HepG2 (cell line): ENCODE data around the gene GJE1. TPM values are rescaled to one million over a fixed set of nuclear protein-coding genes. Genes with fewer than 3 reads are reported as not detected.

Experiments
- ATAC-seq: fragments of 200-7000 bp; cut with Tn5 transposase; 3 replicates; pipeline ENCODE4 v1.9.1; 2020; ENCODE audit warnings: mild to moderate bottlenecking, moderate library complexity
- Bru-seq: library from RNA; stranded (reverse); fragments of 400-500 nt; gene quantifications from one replicate; lab custom pipeline; 2021; lab: Mats Ljungman, UMichigan
- BruChase-seq, 2 experiments: library from RNA; stranded (reverse); fragments of 400-500 nt; gene quantifications; one replicate each; lab custom pipeline; 2021; lab: Mats Ljungman, UMichigan
- BruUV-seq: library from RNA; stranded (reverse); fragments of 400-500 nt; replicated peaks from 2 replicates; lab custom pipeline; 2021; lab: Mats Ljungman, UMichigan
- CTCF ChIA-PET: fragments of 300-600 bp; formaldehyde crosslinking; extraction: SDS; loops from one replicate; lab custom pipeline; 2021; ENCODE audit warnings: low total read pairs, inconsistent platforms, low intra/inter-chr PET ratio; lab: Yijun Ruan, JAX
- POLR2A ChIA-PET: fragments of 350-600 bp; sonication (Branson Sonifier 250); formaldehyde crosslinking; loops from one replicate; lab custom pipeline; 2020; ENCODE audit warnings: antibody characterized with exemption, inconsistent platforms; lab: Yijun Ruan, JAX
- DNase-seq: peaks from one replicate; pipeline ENCODE4 v3.0.0-alpha.2; 2015; ENCODE audit warnings: low spot score
- FAIRE-seq: peaks from 3 replicates; lab custom pipeline; 2011; peaks lifted over from hg19 to GRCh38; lab: Jason Lieb, UNC
- H2AFZ ChIP-seq: one replicate; pipeline ENCODE4 v1.6.1; 2011; ENCODE audit warnings: low read length, inconsistent platforms
- H3K27ac ChIP-seq: fragments of 300-600 bp; 3 replicates; pipeline ENCODE4 v1.8.0; 2011; ENCODE audit warnings: mixed run types, mild to moderate bottlenecking, mixed read lengths, low read length, inconsistent platforms; ENCODE audit not compliant: insufficient read depth; ENCODE audit errors: extremely low read length
- H3K27me3 ChIP-seq, 2 experiments: fragments of 200-600 bp in 1 of 2; 2 replicates in 1 of 2; 3 replicates in 1 of 2; pipeline versions ENCODE4 v1.6.0 to v1.8.0; 2011; ENCODE audit warnings: low read length in 2 of 2, mild to moderate bottlenecking in 2 of 2, moderate library complexity in 2 of 2, inconsistent platforms in 1 of 2; ENCODE audit not compliant: insufficient read depth in 2 of 2, control insufficient read depth in 1 of 2
- H3K36me3 ChIP-seq, 2 experiments: fragments of 200-600 bp in 1 of 2; replicated peaks in 1 of 2; 2 replicates in 1 of 2; 3 replicates in 1 of 2; pipeline versions ENCODE4 v1.5.1 to v1.8.0; 2011; ENCODE audit warnings: low read length in 2 of 2, inconsistent platforms in 1 of 2; ENCODE audit not compliant: insufficient read depth in 2 of 2, control insufficient read depth in 1 of 2
- H3K4me1 ChIP-seq: 2 replicates; pipeline ENCODE4 v1.5.1; 2012; ENCODE audit warnings: low read length, inconsistent platforms; ENCODE audit not compliant: insufficient read depth
- H3K4me2 ChIP-seq: 2 replicates; pipeline ENCODE4 v1.6.0; 2011; ENCODE audit warnings: low read depth, low read length, inconsistent platforms
- H3K4me3 ChIP-seq, 3 experiments: fragments of 200-600 bp in 1 of 3; sonication (generic), shearing (Covaris generic) in 1 of 3; replicated peaks in 1 of 3; 2 replicates each; pipeline ENCODE4 v1.5.1; 2011 to 2016; ENCODE audit warnings: low read length in 3 of 3, inconsistent platforms in 2 of 3, low read depth in 2 of 3, mild to moderate bottlenecking in 2 of 3, control low read depth in 1 of 3, mixed read lengths in 1 of 3; ENCODE audit not compliant: insufficient read depth in 1 of 3
- H3K79me2 ChIP-seq: one replicate; pipeline ENCODE4 v1.6.1; 2011; ENCODE audit warnings: low read length, inconsistent platforms; ENCODE audit not compliant: insufficient read depth
- H3K9ac ChIP-seq: 2 replicates; pipeline ENCODE4 v1.6.0; 2011; ENCODE audit warnings: mild to moderate bottlenecking, low read depth, low read length, inconsistent platforms; ENCODE audit not compliant: insufficient read depth
- H3K9me3 ChIP-seq: 2 replicates; pipeline ENCODE4 v1.5.1; 2012; ENCODE audit warnings: mild to moderate bottlenecking, low read length
- H4K20me1 ChIP-seq: 2 replicates; pipeline ENCODE4 v1.6.0; 2011; ENCODE audit warnings: inconsistent platforms, mild to moderate bottlenecking, low read length, moderate library complexity; ENCODE audit not compliant: insufficient read depth
- CENPX ChIP-seq: sonication (generic); formaldehyde crosslinking; IDR thresholded peaks from 2 replicates; pipeline ENCODE4 v1.9.0; 2021; ENCODE audit warnings: mild to moderate bottlenecking, missing genetic modification reagents, moderate library complexity
- DNMT3B ChIP-seq: conservative IDR thresholded peaks from 2 replicates; pipeline ENCODE4 v1.6.1; 2016; ENCODE audit warnings: missing biosample characterization, control low read depth
- JUND ChIP-seq: sonication (generic); formaldehyde crosslinking; IDR thresholded peaks from 2 replicates; pipeline ENCODE4 v1.8.0; 2022; ENCODE audit warnings: mild to moderate bottlenecking, missing genetic modification reagents
- RNF2 ChIP-seq: fragments of 450-650 bp; conservative IDR thresholded peaks from 2 replicates; pipeline ENCODE4 v1.6.1; 2016; ENCODE audit warnings: low read depth
- RNF219 ChIP-seq: sonication (generic); formaldehyde crosslinking; IDR thresholded peaks from 2 replicates; pipeline ENCODE4 v1.5.0; 2020; ENCODE audit warnings: mild to moderate bottlenecking, missing genetic modification reagents
- TAF15 ChIP-seq: fragments of 200-400 bp; formaldehyde crosslinking; IDR thresholded peaks from one replicate; pipeline ENCODE4 v1.6.1; 2018; ENCODE audit warnings: mild to moderate bottlenecking, low read depth, low read length; ENCODE audit not compliant: poor library complexity, severe bottlenecking
- TFE3 ChIP-seq: IDR thresholded peaks from 2 replicates; pipeline ENCODE4 v1.6.1; 2016
- ZBTB25 ChIP-seq: IDR thresholded peaks from 2 replicates; pipeline ENCODE4 v1.6.1; 2018; ENCODE audit warnings: missing genetic modification reagents
- ZNF367 ChIP-seq: sonication (generic); formaldehyde crosslinking; IDR thresholded peaks from 2 replicates; pipeline ENCODE4 v1.4.0; 2020; ENCODE audit warnings: missing genetic modification reagents, borderline replicate concordance
- ZNF616 ChIP-seq: sonication (generic); formaldehyde crosslinking; IDR thresholded peaks from 2 replicates; pipeline ENCODE4 v1.5.0; 2020; ENCODE audit warnings: low read depth, mild to moderate bottlenecking, missing genetic modification reagents
- WGBS: methylation state at CpG from one replicate; pipeline ENCODE4 v1.1.6; 2017; ENCODE audit warnings: low lambda C conversion rate; 5-methylcytosine and 5-hydroxymethylcytosine counted together
- in situ Hi-C: cut with HindIII; loops from 2 replicates; pipeline ENCODE4 v1.10.0; 2017; ENCODE audit warnings: low pct_unique_long_range_greater_than_20kb; ENCODE audit not compliant: extremely low pct_ligation_motif_present
- intact Hi-C: fragments of 100-400 bp; cut with micrococcal nuclease; formaldehyde crosslinking; loops from one replicate; pipeline ENCODE4 v1.10.0; 2022; ENCODE audit not compliant: unreplicated experiment
- long read RNA-seq, 2 experiments: library from RNA in 1 of 2; library from polyadenylated mRNA in 1 of 2; stranded (forward) in 1 of 2; unstranded in 1 of 2; transcript quantifications; one replicate each; pipeline ENCODE4 v2.0.0, GENCODE V29; 2019 to 2022
- polyA minus RNA-seq, 3 experiments: library from RNA; depleted of rRNA, polyadenylated mRNA; stranded (reverse); fragments of >200 nt; gene quantifications; 2 replicates each; pipeline ENCODE4 v1.2.3, GENCODE V29; 2011; ENCODE audit warnings: low replicate concordance in 1 of 3
- polyA plus RNA-seq, 8 experiments: library from polyadenylated mRNA; depleted of rRNA in 3 of 8; stranded (reverse) in 7 of 8; unstranded in 1 of 8; fragments of >200 nt; fragmentation: Illumina TruSeq in 4 of 8; extraction: Trizol in 4 of 8; gene quantifications; 2 replicates each; pipeline versions ENCODE4 v1.2.1 to v1.2.3, GENCODE V29; 2011 to 2016; ENCODE audit warnings: low read depth in 4 of 8, missing spikeins in 1 of 8, mixed read lengths in 1 of 8; ENCODE audit not compliant: insufficient read depth in 1 of 8
- total RNA-seq, 5 experiments: library from RNA; depleted of rRNA; stranded (reverse); fragments of >200 nt; fragmentation: Illumina TruSeq; extraction: Trizol; gene quantifications; 2 replicates each; pipeline ENCODE4 v1.2.3, GENCODE V29; 2016; ENCODE audit warnings: low read depth in 1 of 5

The GJE1 gene
- not detected in 2 replicates for total RNA-seq (2016; rRNA removed; fragmentation: Illumina TruSeq; extraction: Trizol)
- not detected in 2 replicates for total RNA-seq (2016; cell fraction: cytosol; rRNA removed; fragmentation: Illumina TruSeq; extraction: Trizol; ENCODE audit: low read depth)
- not detected in 2 replicates for total RNA-seq (2016; cell fraction: insoluble cytoplasmic fraction; rRNA removed; fragmentation: Illumina TruSeq; extraction: Trizol)
- total RNA-seq (2016; cell fraction: membrane; rRNA removed; fragmentation: Illumina TruSeq; extraction: Trizol): not detected in 2 replicates
- not detected in 2 replicates for total RNA-seq (2016; cell fraction: nucleus; rRNA removed; fragmentation: Illumina TruSeq; extraction: Trizol)
- polyA plus RNA-seq (2011; rRNA removed): not detected in 2 replicates
- polyA plus RNA-seq (2011; cell fraction: cytosol; rRNA removed): not detected in 2 replicates
- polyA plus RNA-seq (2011; cell fraction: nucleus; rRNA removed): not detected in 2 replicates
- not detected in 2 replicates for polyA plus RNA-seq (2012)
- not detected in 2 replicates for polyA plus RNA-seq (2016; cell fraction: cytosol; fragmentation: Illumina TruSeq; extraction: Trizol; ENCODE audit: low read depth)
- polyA plus RNA-seq (2016; cell fraction: insoluble cytoplasmic fraction; fragmentation: Illumina TruSeq; extraction: Trizol; ENCODE audit: low read depth): not detected in 2 replicates
- polyA plus RNA-seq (2016; cell fraction: membrane; fragmentation: Illumina TruSeq; extraction: Trizol; ENCODE audit: low read depth): not detected in 2 replicates
- polyA plus RNA-seq (2016; cell fraction: nucleus; fragmentation: Illumina TruSeq; extraction: Trizol; ENCODE audit: insufficient read depth, low read depth): not detected in 2 replicates
- polyA minus RNA-seq (2011; rRNA and poly(A)+ RNA removed; ENCODE audit: low replicate concordance): not detected in 2 replicates
- polyA minus RNA-seq (2011; cell fraction: cytosol; rRNA and poly(A)+ RNA removed): not detected in 2 replicates
- polyA minus RNA-seq (2011; cell fraction: nucleus; rRNA and poly(A)+ RNA removed): not detected in 2 replicates
- Bru-seq, nascent RNA: not detected
- BruChase-seq, experiment 1, labeled RNA remaining after a 6-hour chase: not detected
- BruChase-seq, experiment 2, labeled RNA remaining after a 2-hour chase: not detected
- long read RNA-seq, experiment 1: 0 reads
- long read RNA-seq, experiment 2: 0 reads

DNA sequence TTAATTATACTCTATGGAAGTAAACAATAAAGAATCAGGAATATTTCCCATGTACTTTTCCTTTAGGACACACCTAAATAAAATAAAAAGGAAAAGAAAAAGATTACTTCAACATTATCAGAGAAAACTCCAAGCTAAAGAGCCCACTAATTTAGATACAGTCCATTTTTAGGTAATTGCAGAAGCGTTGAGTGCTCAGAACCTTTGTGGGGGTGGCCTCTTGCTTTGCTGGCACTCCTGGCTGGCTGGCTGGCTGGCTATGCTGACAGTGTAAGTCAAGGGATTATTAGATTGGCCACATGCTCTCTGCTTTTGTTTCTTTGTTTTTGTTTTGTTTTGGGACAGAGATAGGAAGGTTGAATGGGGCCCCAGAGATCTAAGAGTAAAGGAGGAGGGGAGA, at the start of gene GJE1:
Gene GJE1 (plus strand): TSS at position 301 of the 400 bp plus-strand sequence. CDS start 234 bp downstream, outside the sequence.
- FAIRE-seq (no peak), ATAC-seq (no peak), DNase-seq (no peak)
- intact Hi-C loops: no loop called here
- POLR2A ChIA-PET: no interaction called here
- H3K9ac ChIP-seq: no peak within 1 kb of the TSS
- no peak within 1 kb of the TSS for H2AFZ ChIP-seq
- no peak within 1 kb of the TSS for H3K4me3 ChIP-seq
- in situ Hi-C loops: no loop called here
- H3K36me3 ChIP-seq: no peaks in the 10 kb centered on the region
- H3K27ac ChIP-seq: no peak within 1 kb of the TSS
- WGBS: 0% methylated on average over 1 of the region's 1 CpG
- H4K20me1 ChIP-seq: no peaks in the 10 kb centered on the region
- H3K27me3 ChIP-seq: no peaks in the 10 kb centered on the region
- no peak within 1 kb of the TSS for H3K4me2 ChIP-seq
- CTCF ChIA-PET: no interaction called here
- 0 out of 2 replicates have a peak, but pooled peaks cover 6% of the 10 kb centered on the region for H3K4me1 ChIP-seq
- H3K79me2 ChIP-seq: no peaks in the 10 kb centered on the region
- no peaks in the 10 kb centered on the region for H3K9me3 ChIP-seq
- BruUV-seq: no TSS peak
- TF ChIP-seq RNF219 (CRISPR knock-in tag): no peak
- no peak for TF ChIP-seq JUND (CRISPR knock-in tag)
- TF ChIP-seq ZNF616 (CRISPR knock-in tag): no peak
- no peak for TF ChIP-seq TFE3
- no peak for TF ChIP-seq RNF2
- TF ChIP-seq ZNF367 (CRISPR knock-in tag): no peak
- TF ChIP-seq DNMT3B (CRISPR knock-in tag): no peak
- no peak for TF ChIP-seq CENPX
- no peak for TF ChIP-seq ZBTB25
- TF ChIP-seq TAF15: no peak
